CD1c-positive myeloid dendritic cell (primary cell): ENCODE results near the gene DDX1.
"Not testable (repeated sequence)": the region's sequence is repeated elsewhere in the genome, so short reads cannot be mapped to it uniquely, and the experiment has no call there.

ENCODE experiments used
- DNase-seq: peaks from one replicate; pipeline ENCODE4 v3.0.0-alpha.2; 2016; ENCODE audit errors: extremely low spot score

The DDX1 gene

GRCh38 chr2:15674637-15675455, 83.2 kb downstream of the DDX1 start:
- no peak for DNase-seq

- DNase-seq, result no peak
Measured at GRCh38 chr2:15675456-15676195, 84.0 kb downstream of the DDX1 start.

- DNase-seq, result no peak
Measured at GRCh38 chr2:15677141-15677843, 85.6 kb downstream of the DDX1 start.

- no peak for DNase-seq
Measured at GRCh38 chr2:15678346-15678745, 86.7 kb downstream of the DDX1 start.

- DNase-seq, result no peak
Measured at GRCh38 chr2:15678909-15679308, 87.2 kb downstream of the DDX1 start.

GRCh38 chr2:15679386-15679924, 87.8 kb downstream of the DDX1 start:
- no peak for DNase-seq

- DNase-seq, result not testable (repeated sequence)
Measured at GRCh38 chr2:15680132-15680531, 88.5 kb downstream of the DDX1 start.
